GM21619 (cell line): ENCODE results near the gene TNFRSF8.

Experiments
- ATAC-seq: cut with Tn5 transposase; IDR thresholded peaks from one replicate; pipeline ENCODE4 v1.9.1; 2021; ENCODE audit not compliant: unreplicated experiment

Gene TNFRSF8

DNA sequence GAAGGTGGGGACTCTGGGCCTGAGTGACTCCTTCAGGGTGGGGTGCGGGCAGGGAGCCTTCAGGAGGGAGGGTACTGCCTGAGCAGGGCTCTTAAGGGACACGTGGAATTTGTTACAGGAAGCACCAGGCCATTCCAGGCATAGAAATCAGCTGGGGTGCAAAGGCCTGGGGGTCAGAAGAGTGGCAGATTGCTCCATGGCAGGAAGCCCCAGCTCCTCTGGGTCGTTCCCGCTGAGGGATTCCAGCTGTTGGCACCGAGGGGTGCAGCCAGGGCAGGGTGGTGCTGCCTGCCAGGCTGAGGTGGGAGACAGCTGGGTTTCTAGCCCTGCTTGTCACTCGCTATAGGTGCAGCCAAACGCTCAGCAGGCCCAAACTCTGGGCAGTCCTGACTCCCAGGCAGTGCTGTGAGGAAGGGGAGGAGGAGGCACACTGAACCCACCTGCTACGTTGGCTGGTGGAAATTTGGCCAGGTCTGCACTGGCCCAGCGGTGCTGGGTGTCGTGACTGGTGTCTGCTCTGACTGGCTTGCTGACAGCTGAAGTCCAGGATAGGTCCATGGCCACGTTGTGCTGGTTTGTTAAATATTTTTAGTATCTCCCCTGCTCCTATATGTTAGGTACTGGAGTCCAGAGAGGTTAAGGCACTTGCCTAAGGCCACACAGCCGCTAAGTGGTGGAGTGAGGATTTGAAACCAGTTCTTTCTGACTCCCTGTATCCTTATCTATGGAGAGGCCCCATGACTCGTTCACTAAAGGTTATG is 123.0 kb downstream of the TNFRSF8 start:
- no peak for ATAC-seq

DNA sequence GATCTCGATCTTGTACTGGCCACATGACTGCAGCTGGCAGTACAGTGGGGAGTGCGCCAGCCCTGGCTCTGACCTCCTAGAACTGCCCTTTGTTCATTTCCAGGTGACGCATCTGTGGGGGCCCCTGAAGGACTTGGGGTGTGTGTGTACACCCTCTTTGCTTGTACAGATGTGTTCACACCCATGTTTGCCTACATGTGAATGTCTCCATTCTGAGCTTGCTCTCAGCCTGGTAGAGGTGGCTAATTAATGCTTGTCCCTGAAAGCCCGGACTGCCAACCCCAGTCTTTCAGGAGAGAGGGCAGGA is 123.5 kb downstream of the TNFRSF8 start:
- no peak for ATAC-seq

DNA sequence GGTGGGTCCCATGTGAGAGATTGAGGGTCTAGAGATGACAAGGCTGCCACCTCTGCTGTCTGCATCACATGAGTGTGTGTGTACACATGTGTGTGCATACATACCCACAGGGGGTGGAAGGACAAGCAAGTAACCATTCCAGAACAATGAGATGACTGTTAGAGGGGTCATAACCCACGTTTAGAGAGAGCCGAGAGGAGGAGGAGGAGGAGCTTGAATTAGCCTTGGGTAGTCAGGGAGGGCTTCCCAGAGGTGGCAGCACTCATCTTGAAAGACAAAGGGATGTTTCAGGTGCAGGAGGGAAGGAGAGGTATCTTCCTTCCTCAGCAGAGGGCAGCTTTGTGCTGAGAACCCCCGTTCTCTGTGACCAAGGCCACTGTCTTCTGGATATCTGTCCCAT is 125.0 kb downstream of the TNFRSF8 start:
- ATAC-seq: no peak

DNA sequence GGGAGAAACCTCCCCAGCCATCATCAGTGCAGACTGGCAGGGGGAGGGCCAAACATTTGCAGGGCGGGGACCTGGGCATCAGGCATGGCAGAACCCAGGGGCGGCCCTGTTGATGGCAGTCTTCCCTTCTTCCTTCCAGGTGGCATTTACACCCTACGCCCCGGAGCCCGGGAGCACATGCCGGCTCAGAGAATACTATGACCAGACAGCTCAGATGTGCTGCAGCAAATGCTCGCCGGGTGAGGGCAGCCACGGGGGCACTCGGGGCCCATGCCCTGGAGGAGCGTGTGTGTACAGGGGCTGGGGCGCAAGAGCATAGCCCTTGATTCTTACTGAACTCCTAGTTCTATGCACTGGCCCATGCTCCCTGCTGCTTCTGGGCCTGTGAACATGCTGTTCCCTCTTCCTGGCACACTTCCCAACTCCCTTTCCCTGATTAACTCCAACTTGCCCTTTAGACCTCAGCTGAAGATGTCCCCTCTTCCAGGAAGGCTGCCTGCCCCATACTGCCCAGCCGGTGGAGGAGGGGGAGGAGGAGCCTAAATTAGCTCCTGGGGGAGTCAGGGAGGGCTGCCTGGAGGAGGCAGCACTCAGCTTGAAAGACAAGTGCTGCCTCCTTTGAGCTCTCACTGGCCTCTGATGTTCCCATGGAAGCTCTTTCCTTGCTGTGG is 125.7 kb downstream of the TNFRSF8 start:
- ATAC-seq: no peak

DNA sequence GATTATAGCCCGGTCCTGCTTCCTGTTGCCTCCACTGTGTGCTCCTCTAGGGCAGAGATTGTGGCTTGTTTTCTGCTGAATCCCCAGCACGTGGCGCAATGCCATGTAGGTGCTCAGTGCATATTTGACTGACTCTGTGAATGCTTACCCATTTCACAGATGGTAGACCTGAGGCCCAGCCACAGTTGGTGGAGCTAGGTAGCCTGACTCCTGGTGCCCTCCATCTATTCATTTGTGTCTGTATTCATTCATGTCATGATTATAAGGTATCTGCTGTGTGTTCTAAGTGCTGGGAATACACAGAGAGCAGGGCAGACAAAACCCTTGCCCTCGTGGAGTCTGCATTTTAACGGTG is 126.2 kb downstream of the TNFRSF8 start:
- no peak for ATAC-seq

DNA sequence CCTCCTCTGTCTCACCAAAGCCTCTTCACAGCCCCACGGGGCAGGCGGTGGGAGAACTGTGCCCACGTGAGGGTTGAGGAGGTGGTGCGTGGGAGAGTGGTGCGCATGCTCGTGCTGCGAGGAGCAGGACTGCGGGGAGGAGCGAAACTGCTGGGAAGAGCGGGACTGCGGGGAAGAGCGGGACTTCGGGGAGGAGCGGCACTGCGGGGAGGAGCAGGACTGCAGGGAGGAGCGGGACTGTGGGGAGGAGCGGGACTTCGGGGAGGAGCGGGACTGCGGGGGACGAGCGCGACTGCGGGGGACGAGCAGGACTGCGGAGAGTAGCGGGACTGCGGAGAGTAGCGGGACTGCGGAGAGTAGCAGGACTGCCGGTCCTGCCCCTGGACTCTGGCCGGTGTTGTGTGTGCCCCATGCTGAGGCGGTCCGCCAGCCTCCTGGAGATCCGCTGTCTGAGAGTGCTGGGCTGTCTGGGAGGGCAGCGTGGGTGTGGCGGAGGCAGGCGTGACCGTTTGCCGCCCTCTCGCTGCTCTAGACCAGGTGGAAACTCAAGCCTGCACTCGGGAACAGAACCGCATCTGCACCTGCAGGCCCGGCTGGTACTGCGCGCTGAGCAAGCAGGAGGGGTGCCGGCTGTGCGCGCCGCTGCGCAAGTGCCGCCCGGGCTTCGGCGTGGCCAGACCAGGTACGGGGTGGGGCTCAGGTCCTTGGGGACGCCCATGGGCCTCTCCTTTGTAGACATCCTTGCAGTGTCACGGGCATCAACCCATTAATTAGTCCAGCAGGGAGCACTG is 128.3 kb downstream of the TNFRSF8 start:
- ATAC-seq: no peak
